ENCODE results near the gene KRT74.
"Not testable (repeated sequence)": the region's sequence is repeated elsewhere in the genome, so short reads cannot be mapped to it uniquely, and the experiment has no call there.

KRT74 gene

DNA sequence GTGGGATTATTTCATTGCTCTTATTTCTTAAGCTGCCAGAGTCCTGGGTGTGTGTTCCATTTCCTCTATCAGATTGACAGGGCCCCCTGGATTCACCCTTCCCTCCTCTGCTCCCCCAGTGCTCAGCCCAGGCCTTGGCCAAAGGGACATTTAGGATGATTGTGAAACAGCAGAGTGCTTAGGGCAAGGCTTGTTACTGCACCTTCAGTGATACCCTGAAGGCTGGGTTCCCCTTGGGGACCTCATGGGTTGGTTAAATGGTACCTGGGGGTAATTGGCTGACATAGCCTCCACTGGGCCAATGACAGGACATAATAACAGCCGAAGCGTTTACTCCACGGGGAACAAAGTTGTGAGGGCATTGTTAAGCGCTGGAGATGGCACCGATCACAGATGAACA lies 28.9 kb upstream of the KRT74 start:
- no peak for DNase-seq (ENCODE audit: low read depth)

- no peak for DNase-seq (ENCODE audit: low read depth)
These were observed 28.0 kb upstream of the KRT74 start for GRCh38 chr12:52601671-52602070.

DNA sequence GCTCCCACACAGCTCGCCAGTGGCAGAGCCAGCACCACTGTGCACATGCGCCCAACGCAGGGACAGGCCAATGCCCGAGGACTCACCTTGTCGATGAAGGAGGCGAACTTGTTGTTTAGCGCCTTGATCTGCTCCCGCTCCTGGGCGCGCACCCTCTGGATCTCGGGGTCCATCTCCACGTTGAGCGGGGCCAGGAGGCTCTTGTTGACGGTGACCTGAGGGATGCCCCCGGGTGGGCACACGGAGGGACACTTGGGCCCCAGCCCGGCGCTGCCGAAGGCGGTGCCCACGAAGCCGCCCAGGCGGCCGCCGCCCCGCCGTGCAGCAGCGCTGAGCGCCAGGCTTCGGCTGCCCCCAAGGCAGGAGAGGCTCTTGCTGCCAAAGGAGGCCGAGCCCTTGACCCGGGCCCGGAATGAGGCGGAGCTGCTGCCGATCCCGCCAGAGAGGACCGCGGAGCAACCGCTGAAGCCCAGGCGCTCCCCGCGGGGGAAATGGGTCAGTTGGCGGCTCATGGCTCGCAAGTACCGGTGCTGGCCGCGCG lies 27.4 kb upstream of the KRT74 start, which contains the start of gene KRT72:
Gene KRT72, minus strand, starts transcription at position 523 of the 541 bp plus-strand sequence. Its CDS starts 11 bp downstream, at position 512.
- no peak for DNase-seq (ENCODE audit: low read depth)

DNA sequence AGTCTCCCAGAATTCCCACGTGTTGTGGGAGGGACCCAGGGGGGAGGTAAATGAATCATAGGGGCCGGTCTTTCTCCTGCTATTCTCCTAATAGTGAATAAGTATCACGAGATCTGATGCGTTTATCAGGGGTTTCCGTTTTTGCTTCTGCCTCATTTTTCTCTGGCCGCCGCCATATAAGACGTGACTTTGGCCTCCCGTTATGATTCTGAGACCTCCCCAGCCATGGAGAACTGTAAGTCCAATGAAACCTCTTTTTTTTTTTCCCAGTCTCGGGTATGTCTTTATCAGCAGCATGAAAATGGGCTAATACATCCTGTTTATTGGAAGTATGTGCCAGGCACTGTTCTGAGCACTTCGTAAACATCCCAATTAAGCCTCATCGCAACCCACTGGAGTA lies 26.8 kb upstream of the KRT74 start:
- DNase-seq (ENCODE audit: low read depth): no peak

GRCh38 chr12:52600071-52600470 lies 26.4 kb upstream of the KRT74 start:
- DNase-seq (ENCODE audit: low read depth): no peak

GRCh38 chr12:52598966-52599365 lies 25.3 kb upstream of the KRT74 start:
- DNase-seq (ENCODE audit: low read depth): no peak

DNA sequence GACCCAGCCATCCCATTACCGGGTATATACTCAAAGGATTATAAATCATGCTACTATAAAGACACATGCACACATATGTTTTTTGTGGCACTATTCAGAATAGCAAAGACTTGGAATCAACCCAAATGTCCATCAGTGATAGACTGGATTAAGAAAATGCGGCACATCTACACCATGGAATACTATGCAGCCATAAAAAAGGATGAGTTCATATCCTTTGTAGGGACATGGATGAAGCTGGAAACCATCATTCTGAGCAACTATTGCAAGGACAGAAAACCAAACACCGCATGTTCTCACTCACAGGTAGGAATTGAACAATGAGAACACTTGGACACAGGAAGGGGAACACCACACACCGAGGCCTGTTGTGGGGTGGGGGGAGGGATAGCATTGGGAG lies 20.6 kb upstream of the KRT74 start:
- DNase-seq (ENCODE audit: low read depth): not testable (repeated sequence)

GRCh38 chr12:52591521-52591920 lies 17.9 kb upstream of the KRT74 start:
- no peak for DNase-seq (ENCODE audit: low read depth)

- DNase-seq (ENCODE audit: low read depth): no peak
These were observed 16.4 kb upstream of the KRT74 start for GRCh38 chr12:52590021-52590420.

GRCh38 chr12:52587563-52587962 lies 13.9 kb upstream of the KRT74 start:
- DNase-seq (ENCODE audit: low read depth): no peak

DNA sequence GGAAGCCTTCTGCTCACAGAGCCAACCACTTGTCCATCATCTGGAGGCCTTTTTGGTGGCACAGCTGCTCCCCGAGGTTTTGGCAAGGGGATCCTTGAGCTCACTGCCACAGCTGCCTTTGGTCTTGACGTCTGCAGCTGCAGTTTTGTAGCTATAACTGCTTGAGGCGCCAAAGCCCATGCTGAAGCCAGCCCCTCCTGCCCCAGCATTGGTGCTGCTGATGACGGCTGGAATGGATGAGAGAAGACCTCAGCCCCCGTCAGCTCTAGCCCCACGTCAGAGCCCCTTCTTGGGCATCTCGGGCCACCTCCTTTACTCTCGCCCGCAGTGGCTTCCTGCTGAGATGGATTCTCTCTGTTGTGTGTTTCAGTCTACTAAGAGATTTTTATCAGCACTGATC lies 12.3 kb upstream of the KRT74 start:
- no peak for DNase-seq (ENCODE audit: low read depth)

DNA sequence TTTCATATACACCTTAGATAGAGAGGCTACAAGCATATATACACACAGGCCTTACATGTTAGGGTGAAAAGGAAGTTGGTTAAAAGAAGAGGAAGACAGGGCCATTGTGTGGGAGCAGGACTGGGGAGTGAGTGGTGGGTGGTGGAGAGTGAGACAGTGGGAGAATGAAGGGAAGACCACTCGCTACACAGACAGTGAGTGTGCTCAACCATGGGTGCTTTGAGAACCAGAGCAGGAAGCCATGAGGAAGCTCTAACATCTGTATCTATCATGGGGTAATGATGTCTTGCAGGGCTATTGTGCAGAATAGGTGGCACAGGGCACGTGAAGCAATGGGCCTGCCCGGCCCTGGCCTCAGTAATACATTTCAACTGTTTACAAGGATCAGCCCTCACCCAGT lies 11.4 kb upstream of the KRT74 start:
- no peak for DNase-seq (ENCODE audit: low read depth)

- no peak for DNase-seq (ENCODE audit: low read depth)
These were observed 10.6 kb upstream of the KRT74 start for GRCh38 chr12:52584156-52584682.

GRCh38 chr12:52582971-52583456 lies 9.4 kb upstream of the KRT74 start:
- no peak for DNase-seq (ENCODE audit: low read depth)

DNA sequence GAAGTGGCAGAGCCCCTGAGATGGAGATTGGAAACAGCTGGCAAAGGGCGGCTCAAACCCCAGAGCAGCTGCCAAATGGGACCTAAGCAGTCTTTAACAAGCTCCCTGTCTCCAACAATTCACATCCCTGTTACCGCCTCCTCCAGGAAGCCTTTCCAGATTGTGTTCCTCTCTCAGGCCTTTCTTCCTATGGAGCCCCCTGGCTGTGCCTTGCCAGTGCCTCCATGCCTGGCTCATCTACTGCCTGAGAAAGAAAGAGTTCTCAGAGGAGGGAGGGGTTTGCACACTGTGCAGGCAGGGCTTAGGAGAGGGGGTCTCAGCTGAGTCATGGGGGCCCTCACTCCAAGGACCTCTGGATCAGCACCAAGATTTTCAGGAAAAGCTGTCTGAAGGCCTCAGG lies 8.8 kb upstream of the KRT74 start:
- DNase-seq (ENCODE audit: low read depth): no peak

GRCh38 chr12:52581481-52581880 lies 7.8 kb upstream of the KRT74 start:
- no peak for DNase-seq (ENCODE audit: low read depth)

DNA sequence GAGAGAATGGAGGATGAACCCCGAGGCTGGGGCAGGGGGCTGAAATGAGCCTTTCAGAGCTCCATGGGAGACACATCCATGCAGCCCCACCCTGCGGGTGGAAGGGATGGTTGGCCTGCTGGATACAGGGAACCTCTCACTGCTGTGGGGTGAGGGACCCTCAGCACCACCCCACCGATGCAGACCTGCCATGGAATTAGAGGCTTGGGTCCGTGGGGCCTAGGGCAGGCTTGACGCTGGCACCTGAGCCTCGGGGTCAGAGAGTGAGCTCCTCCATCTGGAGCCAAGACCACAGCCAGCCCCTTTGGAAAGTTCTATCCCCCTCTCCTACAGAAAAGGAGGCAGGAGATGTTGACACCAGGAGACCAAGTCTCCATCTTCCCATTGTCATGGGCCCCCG lies 7.4 kb upstream of the KRT74 start:
- no peak for DNase-seq (ENCODE audit: low read depth)

DNA sequence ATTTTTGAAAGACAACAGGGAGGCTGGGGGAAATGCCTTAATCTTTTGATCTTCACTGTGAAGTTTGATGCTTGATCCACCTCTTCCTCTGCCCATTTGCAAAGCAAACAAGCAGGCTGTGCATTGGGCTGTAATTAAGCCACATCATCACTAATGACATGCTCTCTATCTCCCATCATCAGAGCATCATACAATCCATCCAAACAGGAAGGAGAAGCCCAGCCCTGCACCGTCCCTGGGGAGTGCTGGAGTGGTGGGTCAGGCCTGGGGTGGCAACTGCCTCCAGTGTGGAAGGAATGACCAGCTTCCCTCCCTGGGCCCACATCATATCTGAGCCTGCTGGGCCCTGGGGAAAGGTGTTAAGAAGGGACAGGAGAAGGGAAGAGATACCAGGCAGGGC lies 6.9 kb upstream of the KRT74 start:
- no peak for DNase-seq (ENCODE audit: low read depth)

- DNase-seq (ENCODE audit: low read depth): no peak
These were observed 6.1 kb upstream of the KRT74 start for GRCh38 chr12:52579468-52580465.

DNA sequence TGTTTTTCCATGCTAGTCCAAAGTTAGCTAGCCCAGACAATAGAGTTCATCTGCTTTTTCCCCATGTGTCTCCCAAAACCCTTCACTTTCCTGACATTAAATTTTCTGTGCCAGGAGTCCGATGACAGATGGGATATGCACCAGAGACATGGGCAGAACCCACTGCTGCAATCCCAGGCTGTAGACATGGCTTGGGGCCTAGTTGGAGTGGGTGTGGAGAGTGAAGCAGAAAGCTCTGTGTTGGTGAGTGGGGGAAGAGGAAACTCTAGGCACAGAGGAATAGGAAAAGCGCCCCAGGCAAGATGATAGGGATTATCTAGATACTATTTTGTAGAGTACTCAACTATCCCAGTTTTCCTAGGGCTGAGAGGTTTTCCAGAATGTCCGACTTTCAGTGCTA lies 4.8 kb upstream of the KRT74 start:
- no peak for DNase-seq (ENCODE audit: low read depth)

DNA sequence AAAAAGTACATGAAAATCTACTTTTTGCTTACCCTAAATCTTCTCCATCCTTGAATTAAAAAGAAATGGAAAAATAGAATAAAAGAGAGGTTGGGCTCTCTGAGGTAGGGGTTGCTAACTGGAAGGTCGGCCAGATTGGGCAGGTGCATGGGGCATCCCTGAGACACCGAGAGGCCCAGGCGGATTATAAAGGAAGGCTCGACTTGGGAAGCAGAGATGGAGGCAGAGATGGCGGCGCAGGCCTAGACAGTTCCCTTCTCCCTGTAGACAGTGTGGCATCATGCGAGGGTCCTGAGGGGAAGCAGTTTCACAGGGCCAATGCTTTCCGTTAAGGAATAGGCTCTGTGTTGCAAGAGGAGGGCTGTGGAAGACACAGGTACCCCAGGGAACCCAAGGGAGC lies 3.7 kb upstream of the KRT74 start:
- no peak for DNase-seq (ENCODE audit: low read depth)

- DNase-seq (ENCODE audit: low read depth): no peak
These were observed 2.3 kb upstream of the KRT74 start for GRCh38 chr12:52575948-52576347.

DNA sequence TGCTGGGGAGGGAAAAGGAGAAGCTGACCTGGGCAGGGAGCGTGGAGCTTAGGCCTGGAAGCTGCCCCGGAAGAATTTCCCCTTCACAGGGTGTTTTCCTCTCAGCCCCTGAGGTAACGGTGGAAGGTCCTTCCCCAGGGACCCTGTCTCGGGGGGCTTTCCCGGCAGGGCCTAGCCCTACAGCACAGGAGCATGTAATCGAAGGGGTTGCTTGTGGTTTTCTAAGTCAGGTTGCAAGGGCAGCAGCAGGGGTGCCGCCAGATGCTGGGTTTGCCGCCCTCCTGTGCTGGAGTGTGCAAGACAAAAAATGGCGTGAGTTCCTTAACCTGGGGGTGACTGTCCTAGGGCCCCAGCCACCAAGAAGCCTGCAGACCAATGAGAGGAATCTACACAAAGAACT lies 1.6 kb upstream of the KRT74 start:
- no peak for DNase-seq (ENCODE audit: low read depth)

Measured in fibroblast of gingiva (primary cell).